Measurements from ENCODE around the gene NDUFB10. TPM values are rescaled to one million over a fixed set of nuclear protein-coding genes. Genes with fewer than 3 reads are reported as not detected.

NDUFB10 gene
- total RNA-seq, 4 donors from 2014 or later: 137 to 496 (median 250) TPM

DNA sequence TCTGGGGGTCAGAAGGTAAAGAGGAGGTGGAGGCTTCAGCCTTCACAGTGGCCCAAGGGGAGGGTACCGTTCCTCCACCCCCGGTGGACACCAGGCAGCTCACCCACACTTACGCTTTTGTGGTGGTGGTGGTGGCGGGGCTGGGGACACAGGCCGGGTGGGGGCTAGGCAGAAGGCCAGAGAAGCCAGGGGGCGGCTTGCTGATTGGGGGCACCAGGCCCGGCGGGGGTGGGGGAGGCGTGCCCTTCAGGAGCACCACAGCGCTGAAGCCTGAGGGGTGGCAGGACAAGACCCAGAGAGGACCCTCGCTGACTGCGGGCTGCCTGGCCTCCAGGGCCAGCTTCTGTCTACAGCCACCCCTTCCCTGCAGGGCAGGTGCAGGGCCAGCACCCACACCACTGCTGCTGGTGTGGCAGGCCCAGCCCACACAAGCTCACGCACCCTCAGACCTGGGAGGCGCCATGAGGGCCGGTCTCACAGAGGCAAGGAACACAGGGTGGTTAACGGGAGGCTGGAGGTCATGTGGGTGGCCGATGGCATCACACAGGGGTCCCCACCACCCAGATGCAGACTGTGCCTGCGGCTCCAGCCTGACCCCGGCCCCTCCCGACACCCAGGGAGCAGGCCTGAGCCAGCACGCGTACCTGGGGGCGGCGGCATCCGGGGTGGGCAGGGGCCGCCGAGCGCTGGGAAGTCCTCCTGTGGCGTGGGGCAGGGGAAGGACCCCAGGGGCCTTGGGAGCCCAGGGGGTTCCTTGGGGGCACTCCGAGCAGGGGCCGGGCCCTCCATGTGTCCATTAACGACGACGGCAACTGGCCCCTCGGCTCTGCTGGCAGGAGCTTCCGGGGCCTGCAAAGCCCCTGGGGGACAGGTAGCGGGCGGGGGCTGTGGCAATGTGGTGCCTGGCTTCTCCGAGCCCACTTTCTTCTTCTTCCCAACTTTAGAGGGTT is 39.8 kb downstream of the NDUFB10 start:
- 60 to 95% methylated on average over 1 to 35 of the region's 39 CpGs for WGBS, 2 donors (ENCODE audit: low coverage in 1 of 2)
- in situ Hi-C loops (cut with MboI; ENCODE audit: low pct_ligation_motif_present in 1 of 4, low pct_unique_long_range_greater_than_20kb in 1 of 4, low sequenced_read_pairs in 3 of 4): no loop called here
- Histone ChIP-seq H3K4me3 (no peak overlapping the region), H3K27me3 (no peaks in the 10 kb centered on the region), H3K4me1 (peaks cover 6 to 7% (median 7%) of the 10 kb centered on the region in 4 donors), H3K36me3 (peaks cover 0 to 45% (median 28%) of the 10 kb centered on the region in 4 donors), H3K27ac (no peak overlapping the region), H3K9me3 (no peaks in the 10 kb centered on the region)
- DNase-seq: no peak
- TF ChIP-seq POLR2AphosphoS5 (IDR thresholded peaks at IDR 0.05) (no peak), EP300 (IDR thresholded peaks at IDR 0.05; ENCODE audit: low read depth) (no peak), POLR2A (IDR thresholded peaks at IDR 0.05) (no peak)
- TF ChIP-seq, protein P1, sequence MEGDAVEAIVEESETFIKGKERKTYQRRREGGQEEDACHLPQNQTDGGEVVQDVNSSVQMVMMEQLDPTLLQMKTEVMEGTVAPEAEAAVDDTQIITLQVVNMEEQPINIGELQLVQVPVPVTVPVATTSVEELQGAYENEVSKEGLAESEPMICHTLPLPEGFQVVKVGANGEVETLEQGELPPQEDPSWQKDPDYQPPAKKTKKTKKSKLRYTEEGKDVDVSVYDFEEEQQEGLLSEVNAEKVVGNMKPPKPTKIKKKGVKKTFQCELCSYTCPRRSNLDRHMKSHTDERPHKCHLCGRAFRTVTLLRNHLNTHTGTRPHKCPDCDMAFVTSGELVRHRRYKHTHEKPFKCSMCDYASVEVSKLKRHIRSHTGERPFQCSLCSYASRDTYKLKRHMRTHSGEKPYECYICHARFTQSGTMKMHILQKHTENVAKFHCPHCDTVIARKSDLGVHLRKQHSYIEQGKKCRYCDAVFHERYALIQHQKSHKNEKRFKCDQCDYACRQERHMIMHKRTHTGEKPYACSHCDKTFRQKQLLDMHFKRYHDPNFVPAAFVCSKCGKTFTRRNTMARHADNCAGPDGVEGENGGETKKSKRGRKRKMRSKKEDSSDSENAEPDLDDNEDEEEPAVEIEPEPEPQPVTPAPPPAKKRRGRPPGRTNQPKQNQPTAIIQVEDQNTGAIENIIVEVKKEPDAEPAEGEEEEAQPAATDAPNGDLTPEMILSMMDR (IDR thresholded peaks at IDR 0.05): no peak
- intact Hi-C loops (cut with DNase I; ENCODE audit: low total_unique reads): no loop called here

DNA sequence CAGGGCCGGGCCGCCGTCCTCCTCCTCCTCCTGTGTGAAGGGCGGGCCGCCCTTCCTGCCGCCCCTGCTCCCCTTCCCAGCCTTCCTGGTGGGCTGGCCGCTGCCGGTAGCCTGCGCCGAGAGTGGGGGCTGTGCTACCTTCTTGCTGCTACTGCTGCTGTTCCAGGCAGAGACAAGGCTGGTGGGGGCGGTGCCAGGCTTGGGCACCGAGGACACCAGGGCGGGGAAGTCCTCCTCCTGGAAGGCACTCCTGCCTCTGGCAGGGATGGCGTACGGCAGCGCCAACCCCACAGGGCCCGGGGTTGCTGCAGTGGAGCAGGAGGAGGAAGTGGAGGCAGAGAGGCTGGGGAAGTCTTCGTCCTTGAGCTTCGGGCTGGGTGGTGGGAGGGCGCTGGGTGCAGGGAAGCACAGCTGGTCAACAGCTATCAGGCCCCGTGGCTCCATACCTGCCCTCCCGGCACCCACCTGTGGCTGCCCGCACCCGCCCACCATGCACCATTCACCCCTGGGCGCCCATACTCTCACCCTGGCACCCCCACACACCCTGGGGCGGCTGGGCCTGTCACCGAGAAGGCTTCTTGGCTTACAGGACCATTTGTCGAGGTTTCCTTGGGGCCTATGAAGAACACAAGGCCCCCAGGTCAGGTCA is 40.7 kb downstream of the NDUFB10 start:
- Histone ChIP-seq H3K36me3 (peaks cover 0 to 45% (median 28%) of the 10 kb centered on the region in 4 donors), H3K9me3 (no peaks in the 10 kb centered on the region), H3K4me1 (peaks cover 12 to 16% (median 14%) of the 10 kb centered on the region in 4 donors), H3K27me3 (no peaks in the 10 kb centered on the region), H3K4me3 (no peak overlapping the region), H3K27ac (no peak overlapping the region)
- no peak for DNase-seq
- 89% methylated on average over 24 of the region's 28 CpGs; no CpG with 5 or more reads in 1 of the 2 donors for WGBS, 2 donors (ENCODE audit: low coverage in 1 of 2)
- in situ Hi-C loops (cut with MboI; ENCODE audit: low pct_ligation_motif_present in 1 of 4, low pct_unique_long_range_greater_than_20kb in 1 of 4, low sequenced_read_pairs in 3 of 4): loop anchor here in 1 of 4 donors (25.0 kb wide), 1 partner anchor 137 kb away; the partner anchor contains the start of genes PKD1 and RAB26
- TF ChIP-seq POLR2AphosphoS5 (IDR thresholded peaks at IDR 0.05): no peak
- TF ChIP-seq, protein P1 (IDR thresholded peaks at IDR 0.05): no peak
- no peak for TF ChIP-seq POLR2A (IDR thresholded peaks at IDR 0.05)
- TF ChIP-seq EP300 (IDR thresholded peaks at IDR 0.05; ENCODE audit: low read depth): no peak
- intact Hi-C loops (cut with DNase I; ENCODE audit: low total_unique reads): loop anchor here (10.0 kb wide), 1 partner anchor 235 kb away; the partner anchor contains the start of gene DNASE1L2

- Histone ChIP-seq H3K9me3 (no peaks in the 10 kb centered on the region), H3K4me1 (peaks cover 12 to 26% (median 18%) of the 10 kb centered on the region in 4 donors), H3K36me3 (peaks cover 0 to 45% (median 28%) of the 10 kb centered on the region in 4 donors), H3K27ac (no peak overlapping the region), H3K4me3 (no peak overlapping the region), H3K27me3 (no peaks in the 10 kb centered on the region)
- in situ Hi-C loops (cut with MboI; ENCODE audit: low pct_ligation_motif_present in 1 of 4, low pct_unique_long_range_greater_than_20kb in 1 of 4, low sequenced_read_pairs in 3 of 4): loop anchor here in 1 of 4 donors (25.0 kb wide), 1 partner anchor 136 kb away; the partner anchor contains the start of genes PKD1 and RAB26
- 90% methylated on average over 16 of the region's 19 CpGs; no CpG with 5 or more reads in 1 of the 2 donors for WGBS, 2 donors (ENCODE audit: low coverage in 1 of 2)
- DNase-seq: no peak
- intact Hi-C loops (cut with DNase I; ENCODE audit: low total_unique reads): loop anchor here (10.0 kb wide), 1 partner anchor 234 kb away; the partner anchor contains the start of gene DNASE1L2
- TF ChIP-seq POLR2AphosphoS5 (IDR thresholded peaks at IDR 0.05) (no peak), EP300 (IDR thresholded peaks at IDR 0.05; ENCODE audit: low read depth) (no peak), POLR2A (IDR thresholded peaks at IDR 0.05) (no peak)
- TF ChIP-seq, protein P1 (IDR thresholded peaks at IDR 0.05): no peak
Measured at GRCh38 chr16:2001035-2001434, 41.7 kb downstream of the NDUFB10 start.
